Lung (tissue), 12 donors: ENCODE results near the gene CRACDL. TPM values are rescaled to one million over a fixed set of nuclear protein-coding genes. Genes with fewer than 3 reads are reported as not detected.

Source experiments
- ATAC-seq: fragments of 200-7000 bp; cut with Tn5 transposase; one replicate; pipeline ENCODE4 v1.9.1; 2020; ENCODE audit warnings: moderate number of reproducible peaks; ENCODE audit not compliant: insufficient read depth, low FRiP score
- DNase-seq, 3 donors: peaks; one replicate each; pipeline ENCODE4 v3.0.0-alpha.2; 2013 to 2017
- H3K27ac ChIP-seq, 2 donors: one replicate each; pipeline ENCODE4 v1.5.1; 2013; ENCODE audit warnings: mild to moderate bottlenecking in 2 of 2, moderate library complexity in 2 of 2, control low read depth in 1 of 2, inconsistent platforms in 1 of 2, low read depth in 1 of 2, low read length in 1 of 2
- H3K27me3 ChIP-seq, 3 donors: one replicate each; pipeline ENCODE4 v1.5.1; 2013; ENCODE audit warnings: low read length in 2 of 3; ENCODE audit not compliant: control insufficient read depth in 3 of 3, insufficient read depth in 3 of 3
- H3K36me3 ChIP-seq, 4 donors: one replicate each; pipeline ENCODE4 v1.5.1; 2013; ENCODE audit warnings: low read length in 4 of 4, mild to moderate bottlenecking in 1 of 4, moderate library complexity in 1 of 4; ENCODE audit not compliant: control insufficient read depth in 4 of 4, insufficient read depth in 4 of 4
- H3K4me1 ChIP-seq, 5 donors: one replicate each; pipeline ENCODE4 v1.5.1; 2013; ENCODE audit warnings: low read length in 5 of 5, mild to moderate bottlenecking in 2 of 5, moderate library complexity in 1 of 5; ENCODE audit not compliant: control insufficient read depth in 5 of 5, insufficient read depth in 5 of 5
- H3K4me3 ChIP-seq: one replicate; pipeline ENCODE4 v1.5.1; 2013; ENCODE audit warnings: mild to moderate bottlenecking, control low read depth, moderate library complexity
- H3K9ac ChIP-seq, 2 donors: one replicate each; pipeline ENCODE4 v1.5.1; 2013; ENCODE audit warnings: low read length in 2 of 2, control low read depth in 1 of 2; ENCODE audit not compliant: insufficient read depth in 1 of 2
- H3K9me3 ChIP-seq, 4 donors: one replicate each; pipeline ENCODE4 v1.5.1; 2013; ENCODE audit warnings: low read length in 3 of 4, mild to moderate bottlenecking in 1 of 4, moderate library complexity in 1 of 4; ENCODE audit not compliant: control insufficient read depth in 4 of 4, insufficient read depth in 3 of 4
- CTCF ChIP-seq: IDR thresholded peaks from 2 replicates; pipeline ENCODE4 v1.5.1; 2012; ENCODE audit warnings: mild to moderate bottlenecking; ENCODE audit errors: control extremely low read depth, extremely low read depth
- WGBS, 2 donors: extraction: QIAGEN DNeasy Blood & Tissue Kit; methylation state at CpG; one replicate each; pipeline ENCODE4 v1.1.7; 2013; 5-methylcytosine and 5-hydroxymethylcytosine counted together
- polyA plus RNA-seq, 2 donors: library from polyadenylated mRNA; stranded (reverse); fragments of 200-250 nt; gene quantifications; one replicate each; pipeline ENCODE4 v1.2.1, GENCODE V29; 2013
- total RNA-seq, 2 donors: library from RNA; depleted of rRNA in 1 of 2; stranded (reverse); fragments of >200 nt in 1 of 2; gene quantifications; one replicate each; pipeline ENCODE4 v1.2.1, GENCODE V29; 2014 to 2021
- donor health status: control.
- donor health status: control.
- donor health status: Bipolar disorder and iron deficiency.
- donor health status: healthy.
- donor health status: DM: yes; HTN: yes; CAD: no.

The CRACDL gene
- total and polyA plus RNA-seq, 4 donors = 8.9 to 28.3 (median 13.2) TPM

- H3K4me1 ChIP-seq = peaks cover 0 to 3% (median 0%) of the 10 kb centered on the region in 5 donors
- H3K9ac ChIP-seq = no peak overlapping the region
- TF ChIP-seq CTCF = no peak
- H3K9me3 ChIP-seq = no peaks in the 10 kb centered on the region
- ATAC-seq (no peak), DNase-seq (no peak)
- H3K27me3 ChIP-seq = no peaks in the 10 kb centered on the region
- H3K4me3 ChIP-seq = no peak overlapping the region
- H3K36me3 ChIP-seq = no peaks in the 10 kb centered on the region
- H3K27ac ChIP-seq = no peak overlapping the region
Observed at GRCh38 chr2:98782570-98782969, 153.5 kb downstream of the CRACDL start.

GRCh38 chr2:98781822-98782221 is 154.2 kb downstream of the CRACDL start:
- no peak for ATAC-seq
- H3K36me3 ChIP-seq = no peaks in the 10 kb centered on the region
- H3K27ac ChIP-seq = no peak overlapping the region
- WGBS, 2 donors = 97 to 98% methylated on average over 1 of the region's 1 CpG
- no peak for TF ChIP-seq CTCF
- no peaks in the 10 kb centered on the region for H3K9me3 ChIP-seq
- H3K4me1 ChIP-seq = peaks cover 0 to under 1% (median 0%) of the 10 kb centered on the region in 5 donors
- H3K9ac ChIP-seq = no peak overlapping the region
- H3K4me3 ChIP-seq = no peak overlapping the region
- DNase-seq = no peak
- no peaks in the 10 kb centered on the region for H3K27me3 ChIP-seq

GRCh38 chr2:98778741-98779483 is 157.1 kb downstream of the CRACDL start:
- no peak for DNase-seq
- ATAC-seq = no peak
- H3K4me1 ChIP-seq = peaks cover 0 to 18% (median 6%) of the 10 kb centered on the region in 5 donors
- no peak for TF ChIP-seq CTCF
- H3K36me3 ChIP-seq = no peaks in the 10 kb centered on the region
- no peak overlapping the region for H3K4me3 ChIP-seq
- H3K27ac ChIP-seq = no peak overlapping the region
- WGBS, 2 donors = 84 to 94% methylated on average over 6 of the region's 6 CpGs
- H3K27me3 ChIP-seq = no peaks in the 10 kb centered on the region
- H3K9ac ChIP-seq = no peak overlapping the region
- no peaks in the 10 kb centered on the region for H3K9me3 ChIP-seq

GRCh38 chr2:98778151-98778550 is 157.9 kb downstream of the CRACDL start:
- Histone ChIP-seq H3K4me1 (peaks cover 0 to 18% (median 6%) of the 10 kb centered on the region in 5 donors), H3K27ac (no peak overlapping the region), H3K4me3 (no peak overlapping the region), H3K9ac (no peak overlapping the region), H3K36me3 (no peaks in the 10 kb centered on the region), H3K27me3 (no peaks in the 10 kb centered on the region), H3K9me3 (no peaks in the 10 kb centered on the region)
- WGBS, 2 donors = 80 to 92% methylated on average over 4 of the region's 4 CpGs
- no peak for DNase-seq
- ATAC-seq = no peak
- no peak for TF ChIP-seq CTCF
